ENCODE data around the gene ZNF280B.

DNA sequence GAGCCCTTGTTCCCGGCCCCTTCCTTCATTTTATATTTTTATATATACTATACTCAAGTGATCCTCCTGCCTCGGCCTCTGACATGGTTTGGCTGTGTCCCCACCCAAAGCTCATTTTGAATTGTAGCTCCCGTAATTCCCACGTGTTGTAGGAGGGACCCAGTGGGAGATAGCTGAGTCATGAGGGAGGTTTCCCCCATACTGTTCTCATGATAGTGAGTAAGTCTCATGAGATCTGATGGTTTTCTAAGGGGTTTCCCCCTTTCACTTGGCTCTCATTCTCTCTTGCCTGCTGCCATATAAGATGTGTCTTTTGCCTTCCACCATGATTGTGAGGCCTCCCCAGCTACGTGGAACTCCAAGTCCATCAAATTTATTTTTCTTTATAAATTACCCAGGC is 18.8 kb upstream of the ZNF280B start:
- TF ChIP-seq, protein P1, sequence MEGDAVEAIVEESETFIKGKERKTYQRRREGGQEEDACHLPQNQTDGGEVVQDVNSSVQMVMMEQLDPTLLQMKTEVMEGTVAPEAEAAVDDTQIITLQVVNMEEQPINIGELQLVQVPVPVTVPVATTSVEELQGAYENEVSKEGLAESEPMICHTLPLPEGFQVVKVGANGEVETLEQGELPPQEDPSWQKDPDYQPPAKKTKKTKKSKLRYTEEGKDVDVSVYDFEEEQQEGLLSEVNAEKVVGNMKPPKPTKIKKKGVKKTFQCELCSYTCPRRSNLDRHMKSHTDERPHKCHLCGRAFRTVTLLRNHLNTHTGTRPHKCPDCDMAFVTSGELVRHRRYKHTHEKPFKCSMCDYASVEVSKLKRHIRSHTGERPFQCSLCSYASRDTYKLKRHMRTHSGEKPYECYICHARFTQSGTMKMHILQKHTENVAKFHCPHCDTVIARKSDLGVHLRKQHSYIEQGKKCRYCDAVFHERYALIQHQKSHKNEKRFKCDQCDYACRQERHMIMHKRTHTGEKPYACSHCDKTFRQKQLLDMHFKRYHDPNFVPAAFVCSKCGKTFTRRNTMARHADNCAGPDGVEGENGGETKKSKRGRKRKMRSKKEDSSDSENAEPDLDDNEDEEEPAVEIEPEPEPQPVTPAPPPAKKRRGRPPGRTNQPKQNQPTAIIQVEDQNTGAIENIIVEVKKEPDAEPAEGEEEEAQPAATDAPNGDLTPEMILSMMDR (conservative IDR thresholded peaks at IDR 0.05): no peak
- no peak for TF ChIP-seq EZH2 (IDR thresholded peaks at IDR 0.05; ENCODE audit: low read depth)
